Keratinocyte (primary cell): Measurements from ENCODE around the gene PHKA1.

ENCODE experiments used
- EZH2 ChIP-seq: IDR thresholded peaks from one replicate; pipeline ENCODE4 v1.6.1; 2012; ENCODE audit warnings: inconsistent platforms, mild to moderate bottlenecking, low read length, moderate library complexity
- TF ChIP-seq, protein P1 (sequence below), 3 experiments: IDR thresholded peaks in 1 of 3; conservative IDR thresholded peaks in 1 of 3; optimal IDR thresholded peaks in 1 of 3; 2 replicates in 2 of 3; 3 replicates in 1 of 3; pipeline versions ENCODE3 to v1.5.1; 2011; ENCODE audit warnings: low read length in 3 of 3, mild to moderate bottlenecking in 3 of 3, moderate library complexity in 2 of 3, control low read depth in 1 of 3, inconsistent platforms in 1 of 3; ENCODE audit not compliant: insufficient read depth in 2 of 3; ENCODE audit errors: extremely low read depth in 1 of 3

DNA sequence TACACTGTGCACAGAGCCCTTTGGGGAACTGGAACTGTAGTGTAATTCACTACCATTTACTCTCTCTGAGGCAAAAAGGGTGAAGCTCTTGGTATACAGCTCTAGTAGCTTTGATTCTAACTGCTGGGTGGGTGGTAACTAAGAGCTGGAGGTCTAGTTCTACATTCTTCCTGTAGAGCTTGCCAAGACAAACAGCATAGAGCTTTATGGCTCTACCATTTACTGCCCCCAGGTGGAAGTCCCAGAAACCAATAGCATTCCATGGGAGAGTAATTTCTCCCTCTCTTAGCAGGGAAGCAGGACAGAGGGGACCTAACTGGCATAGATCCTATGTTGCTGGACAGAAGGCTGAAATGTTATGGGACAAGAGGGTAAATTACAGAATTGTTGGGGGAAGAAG is 168.1 kb downstream of the PHKA1 start:
- TF ChIP-seq, protein P1, sequence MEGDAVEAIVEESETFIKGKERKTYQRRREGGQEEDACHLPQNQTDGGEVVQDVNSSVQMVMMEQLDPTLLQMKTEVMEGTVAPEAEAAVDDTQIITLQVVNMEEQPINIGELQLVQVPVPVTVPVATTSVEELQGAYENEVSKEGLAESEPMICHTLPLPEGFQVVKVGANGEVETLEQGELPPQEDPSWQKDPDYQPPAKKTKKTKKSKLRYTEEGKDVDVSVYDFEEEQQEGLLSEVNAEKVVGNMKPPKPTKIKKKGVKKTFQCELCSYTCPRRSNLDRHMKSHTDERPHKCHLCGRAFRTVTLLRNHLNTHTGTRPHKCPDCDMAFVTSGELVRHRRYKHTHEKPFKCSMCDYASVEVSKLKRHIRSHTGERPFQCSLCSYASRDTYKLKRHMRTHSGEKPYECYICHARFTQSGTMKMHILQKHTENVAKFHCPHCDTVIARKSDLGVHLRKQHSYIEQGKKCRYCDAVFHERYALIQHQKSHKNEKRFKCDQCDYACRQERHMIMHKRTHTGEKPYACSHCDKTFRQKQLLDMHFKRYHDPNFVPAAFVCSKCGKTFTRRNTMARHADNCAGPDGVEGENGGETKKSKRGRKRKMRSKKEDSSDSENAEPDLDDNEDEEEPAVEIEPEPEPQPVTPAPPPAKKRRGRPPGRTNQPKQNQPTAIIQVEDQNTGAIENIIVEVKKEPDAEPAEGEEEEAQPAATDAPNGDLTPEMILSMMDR (optimal IDR thresholded peaks at IDR 0.05 in 1 of 3, IDR thresholded peaks at IDR 0.05 in 1 of 3, conservative IDR thresholded peaks at IDR 0.05 in 1 of 3; ENCODE audit: extremely low read depth in 1 of 3, insufficient read depth in 2 of 3, low read length in 3 of 3): no peak
- no peak for TF ChIP-seq EZH2
